ENCODE results near the gene HSP90AA1. TPM values are rescaled to one million over a fixed set of nuclear protein-coding genes. Genes with fewer than 3 reads are reported as not detected.

The HSP90AA1 gene
- total RNA-seq, 6 experiments from 2014 or later: 616 to 859 (median 665) TPM

- TF ChIP-seq CTCF (IDR thresholded peaks at IDR 0.05): peak; percentile 89
- peak overlapping the region; percentile 18; the same call in 1 of the 2 replicates for H3K4me3 Mint-ChIP-seq
- no peak overlapping the region for H3K27ac Mint-ChIP-seq
- DNase-seq: peak; percentile 58
- H3K9me3 Mint-ChIP-seq: no peaks in the 10 kb centered on the region
- peaks cover 23% of the 10 kb centered on the region for H3K4me1 Mint-ChIP-seq (ENCODE audit: low read depth)
- H3K36me3 Mint-ChIP-seq (ENCODE audit: low read depth): no peaks in the 10 kb centered on the region
- no peaks in the 10 kb centered on the region; the same call in 1 of the 2 replicates for H3K27me3 Mint-ChIP-seq (ENCODE audit: insufficient read depth)
Observed at GRCh38 chr14:102096569-102097188, 9.8 kb upstream of the HSP90AA1 start.

- no peaks in the 10 kb centered on the region for H3K9me3 Mint-ChIP-seq
- no peaks in the 10 kb centered on the region for H3K36me3 Mint-ChIP-seq (ENCODE audit: low read depth)
- no peak for TF ChIP-seq CTCF (IDR thresholded peaks at IDR 0.05)
- H3K4me1 Mint-ChIP-seq (ENCODE audit: low read depth): peaks cover 23% of the 10 kb centered on the region
- H3K27me3 Mint-ChIP-seq (ENCODE audit: insufficient read depth): no peaks in the 10 kb centered on the region; the same call in 1 of the 2 replicates
- DNase-seq: no peak
- peak overlapping the region; percentile 36; the same call in 1 of the 2 replicates for H3K27ac Mint-ChIP-seq
- peak overlapping the region; percentile 18; the same call in 1 of the 2 replicates for H3K4me3 Mint-ChIP-seq
Observed at GRCh38 chr14:102095871-102096568, 9.2 kb upstream of the HSP90AA1 start.

GRCh38 chr14:102095231-102095870, 8.5 kb upstream of the HSP90AA1 start:
- Mint-ChIP-seq H3K36me3 (ENCODE audit: low read depth) (no peaks in the 10 kb centered on the region), H3K4me1 (ENCODE audit: low read depth) (peaks cover 23% of the 10 kb centered on the region), H3K27me3 (ENCODE audit: insufficient read depth) (no peaks in the 10 kb centered on the region; the same call in 1 of the 2 replicates), H3K27ac (peak overlapping the region; percentile 36; the same call in 1 of the 2 replicates), H3K9me3 (no peaks in the 10 kb centered on the region), H3K4me3 (no peak overlapping the region)
- peak; percentile 23 for DNase-seq
- TF ChIP-seq CTCF (IDR thresholded peaks at IDR 0.05): no peak

- Mint-ChIP-seq H3K4me3 (no peak overlapping the region), H3K36me3 (ENCODE audit: low read depth) (no peaks in the 10 kb centered on the region), H3K27ac (no peak overlapping the region), H3K9me3 (no peaks in the 10 kb centered on the region), H3K4me1 (ENCODE audit: low read depth) (peaks cover 30% of the 10 kb centered on the region), H3K27me3 (ENCODE audit: insufficient read depth) (peaks cover 1% of the 10 kb centered on the region)
- DNase-seq: no peak
- no peak for TF ChIP-seq CTCF (IDR thresholded peaks at IDR 0.05)
Observed at GRCh38 chr14:102094101-102094500, 7.3 kb upstream of the HSP90AA1 start.

- no peak for TF ChIP-seq CTCF (IDR thresholded peaks at IDR 0.05)
- no peaks in the 10 kb centered on the region for H3K36me3 Mint-ChIP-seq (ENCODE audit: low read depth)
- no peak for DNase-seq
- H3K4me1 Mint-ChIP-seq (ENCODE audit: low read depth): peaks cover 38% of the 10 kb centered on the region
- H3K9me3 Mint-ChIP-seq: no peaks in the 10 kb centered on the region
- no peak overlapping the region for H3K4me3 Mint-ChIP-seq
- H3K27me3 Mint-ChIP-seq (ENCODE audit: insufficient read depth): peaks cover 1% of the 10 kb centered on the region
- H3K27ac Mint-ChIP-seq: no peak overlapping the region
Observed at GRCh38 chr14:102092806-102093205, 6.0 kb upstream of the HSP90AA1 start.
